Left renal cortex interstitium (tissue), 4 donors: ENCODE data around the gene SLC25A25. TPM values are rescaled to one million over a fixed set of nuclear protein-coding genes. Genes with fewer than 3 reads are reported as not detected.

Experiments used
- DNase-seq, 4 donors: peaks; one replicate each; pipeline ENCODE4 v3.0.0-alpha.2; 2013; ENCODE audit warnings: low read depth in 4 of 4, low spot score in 2 of 4, missing footprints in 1 of 4
- polyA plus RNA-seq, 4 donors: library from polyadenylated mRNA; unstranded; fragments of 120-200 nt; gene quantifications; one replicate each; pipeline ENCODE4 v1.2.1, GENCODE V29; 2013; ENCODE audit not compliant: insufficient read length in 4 of 4

SLC25A25 gene
- polyA plus RNA-seq, 4 donors = 12.7 to 15.8 (median 13.9) TPM

DNA sequence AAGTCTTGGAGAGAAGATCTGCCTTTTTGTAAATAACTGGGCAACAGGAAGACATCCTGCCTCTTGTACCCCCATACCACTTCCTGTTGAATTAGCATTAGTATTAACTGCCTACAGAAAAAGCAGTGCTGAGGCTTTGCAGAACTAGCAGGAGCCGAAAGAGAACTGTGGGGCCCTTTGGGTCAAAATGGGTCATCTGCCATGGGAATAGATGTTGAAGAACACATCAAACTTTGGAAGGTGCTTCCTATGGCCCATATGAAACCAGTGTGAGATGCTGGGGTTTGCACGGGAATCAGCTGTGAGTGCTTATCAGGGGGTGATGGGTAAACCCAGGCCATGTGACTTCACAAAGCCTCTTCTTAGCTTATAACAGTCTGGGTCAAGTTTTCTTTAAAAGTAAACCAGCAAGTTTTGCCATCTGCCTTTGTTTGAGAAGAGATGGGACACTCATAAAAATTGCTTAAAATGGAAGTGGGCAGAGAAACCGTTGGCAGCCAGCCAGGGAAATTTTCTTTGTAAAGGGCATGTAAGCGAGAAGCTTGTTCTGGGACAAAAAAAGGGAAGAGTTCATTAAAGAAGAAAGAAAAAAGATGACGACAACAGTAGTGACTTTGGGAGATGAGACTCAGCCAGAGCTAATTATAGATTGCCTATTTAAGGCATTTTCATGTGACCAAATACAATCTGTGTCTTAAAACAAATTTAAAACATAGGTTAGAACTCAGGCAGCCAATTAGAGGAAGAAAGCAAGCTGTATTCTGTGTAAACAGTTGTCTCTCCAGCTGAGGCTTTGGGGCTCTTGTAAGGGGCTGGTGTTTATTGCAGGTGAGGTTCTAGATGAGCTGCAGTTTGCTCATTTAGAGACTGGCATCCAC lies 4.4 kb downstream of the SLC25A25 start:
- peak in 1 of 4 donors; percentile 71 for DNase-seq

DNA sequence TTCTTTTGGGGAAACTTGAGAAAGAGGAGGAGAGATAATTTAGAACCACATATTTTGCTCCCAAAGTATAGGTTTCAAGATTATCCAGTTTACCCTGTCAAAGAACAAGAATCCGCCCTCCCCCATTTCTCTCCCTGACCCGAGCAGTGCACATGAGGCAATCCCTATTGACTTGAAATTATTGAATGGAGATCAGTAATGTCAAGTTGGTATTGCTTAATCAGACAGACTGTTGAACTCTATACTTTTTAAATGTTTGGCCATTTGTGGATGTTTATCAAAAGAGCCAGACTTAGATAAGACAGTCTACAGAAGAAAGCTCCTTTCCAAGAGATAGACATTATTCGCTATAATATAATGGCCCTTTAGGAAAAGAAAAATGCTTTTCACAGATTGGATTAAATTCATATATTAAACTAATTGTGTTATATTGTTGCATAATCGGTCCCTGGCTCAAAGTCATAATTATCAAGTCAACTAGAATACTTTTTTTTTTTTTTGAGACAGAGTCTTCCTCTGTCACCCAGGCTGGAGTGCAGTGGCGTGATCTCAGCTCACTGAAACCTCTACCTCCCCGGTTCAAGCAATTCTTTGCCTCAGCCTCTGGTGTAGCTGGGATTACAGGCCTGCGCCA lies 5.3 kb downstream of the SLC25A25 start:
- no peak for DNase-seq

DNA sequence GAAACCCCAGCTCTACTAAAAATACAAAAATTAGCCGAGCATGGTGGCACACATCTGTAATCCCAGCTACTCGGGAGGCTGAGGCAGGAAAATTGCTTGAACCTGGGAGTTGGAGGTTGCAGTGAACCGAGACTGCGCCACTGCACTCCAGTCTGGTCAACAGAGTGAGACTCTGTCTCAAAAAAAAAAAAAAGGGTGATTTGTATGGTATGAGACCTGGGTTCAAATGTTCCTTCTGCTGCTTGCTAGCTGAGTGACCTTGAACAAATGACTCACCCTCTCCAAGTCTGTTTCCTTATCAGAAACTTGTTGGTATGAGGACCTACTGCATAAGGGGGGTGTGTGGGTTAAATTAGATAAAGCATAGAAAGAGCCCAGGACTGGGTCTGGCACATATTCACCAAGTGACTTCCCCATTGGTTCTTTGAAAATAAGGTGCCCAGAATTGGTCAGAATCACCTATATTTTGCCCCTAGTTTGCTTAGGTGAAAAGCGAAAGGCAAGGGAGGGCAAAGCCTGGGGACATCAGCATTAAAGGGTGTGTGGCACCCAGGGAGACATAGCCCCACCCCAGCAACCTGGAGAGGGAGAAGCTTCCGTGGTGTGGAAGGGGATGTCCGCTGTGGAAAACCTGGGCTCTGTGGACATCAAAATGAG lies 9.9 kb downstream of the SLC25A25 start:
- no peak for DNase-seq

DNA sequence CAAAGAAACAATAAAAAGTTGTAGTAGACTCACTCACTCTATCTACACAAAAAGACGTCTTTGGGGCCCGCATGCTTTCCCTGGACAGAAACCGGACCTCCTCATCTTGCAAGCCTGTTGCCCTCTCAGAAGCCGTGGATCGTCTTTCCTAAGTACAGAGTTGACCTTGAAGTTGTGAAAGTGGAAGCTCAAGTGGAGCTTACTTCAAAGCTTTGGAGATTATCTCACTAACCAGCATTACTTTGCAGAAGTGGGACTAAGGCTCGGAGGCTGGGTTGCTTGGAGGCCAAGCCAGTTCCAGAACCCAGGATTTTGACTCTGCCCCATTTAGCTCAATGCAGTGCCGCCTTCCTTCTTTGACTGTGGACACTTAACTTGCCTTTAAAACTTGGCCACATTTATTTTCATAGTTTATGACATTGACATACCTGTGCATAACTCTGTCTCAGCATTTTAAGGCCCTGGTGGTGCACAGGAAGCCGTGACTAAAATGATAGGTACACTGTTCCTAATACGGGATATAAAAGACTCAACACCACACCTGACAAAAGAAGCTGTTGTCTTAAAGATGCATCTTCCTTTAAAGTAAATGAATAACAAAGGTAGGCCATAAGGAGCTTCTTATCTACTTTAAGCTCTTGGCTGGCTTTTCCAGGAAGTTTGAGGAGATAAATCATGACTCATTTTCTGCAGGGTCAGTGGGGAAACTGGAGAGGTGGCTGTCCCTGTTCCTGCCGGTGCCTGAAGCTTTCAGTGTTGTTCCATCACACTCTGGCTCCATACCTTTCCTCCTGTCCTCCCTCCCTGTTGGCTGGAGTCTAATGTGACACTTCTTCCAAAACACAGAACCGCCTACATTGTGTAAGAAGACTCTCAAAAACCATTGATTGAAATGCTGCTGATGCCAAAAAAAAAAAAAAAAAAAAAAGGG lies 10.7 kb downstream of the SLC25A25 start:
- no peak for DNase-seq

DNA sequence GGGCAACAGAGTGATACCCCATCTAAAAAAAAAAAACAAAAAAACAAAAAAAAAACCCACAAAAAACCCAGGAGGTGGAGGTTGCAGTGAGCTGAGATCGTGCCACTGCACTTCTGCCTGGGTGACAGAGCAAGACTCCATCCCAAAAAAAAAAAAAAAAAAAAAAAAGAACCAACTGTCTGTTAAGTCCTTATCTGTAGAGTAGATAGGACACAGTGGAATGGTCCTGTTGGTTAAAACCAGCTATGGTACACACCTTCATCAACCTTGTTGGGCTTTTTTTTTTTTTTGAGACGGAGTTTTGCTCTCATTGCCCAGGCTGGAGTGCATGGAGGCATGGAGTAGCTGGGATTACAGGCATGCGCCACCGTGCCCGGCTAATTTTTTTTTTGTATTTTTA lies 12.2 kb downstream of the SLC25A25 start:
- DNase-seq = no peak

DNA sequence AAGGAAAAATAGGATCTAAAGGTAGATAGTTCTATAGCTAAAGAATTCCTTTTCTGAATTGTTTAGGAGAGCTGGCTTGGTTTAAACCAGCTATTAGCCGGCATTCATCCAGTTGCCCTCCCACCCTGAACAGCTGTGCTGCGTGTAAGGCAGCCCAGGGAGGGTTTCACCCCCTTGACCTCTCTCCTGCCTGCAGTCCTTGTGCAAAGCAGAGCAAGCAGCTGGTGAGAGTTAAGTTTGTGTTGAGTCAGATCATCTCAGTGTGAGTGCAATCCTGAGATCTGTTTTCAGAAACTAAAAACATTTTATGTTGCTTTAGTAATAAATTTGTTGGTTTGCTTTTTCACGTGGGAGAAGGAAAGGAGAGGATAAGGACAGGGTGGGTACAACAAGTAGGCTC lies 13.0 kb downstream of the SLC25A25 start:
- no peak for DNase-seq

DNA sequence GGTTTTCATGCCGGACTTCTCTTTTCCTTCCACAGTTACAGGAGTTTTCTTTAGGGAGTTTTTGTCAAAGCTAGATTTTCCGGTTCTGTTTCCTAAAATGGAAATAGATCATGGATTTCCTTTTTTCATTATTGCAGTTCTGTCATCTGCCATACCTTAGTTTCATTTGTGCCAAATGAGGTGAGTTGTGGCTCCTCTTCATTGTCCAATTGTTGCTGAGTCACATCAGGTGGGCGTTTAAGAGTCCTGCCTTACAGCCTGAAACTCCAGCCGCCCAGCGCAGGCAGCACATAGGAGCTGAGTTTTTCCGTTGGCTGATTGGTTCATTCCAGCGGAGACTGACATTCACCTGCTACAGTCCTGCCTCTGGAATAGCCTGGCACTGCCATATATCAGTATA lies 14.1 kb downstream of the SLC25A25 start:
- DNase-seq = no peak

DNA sequence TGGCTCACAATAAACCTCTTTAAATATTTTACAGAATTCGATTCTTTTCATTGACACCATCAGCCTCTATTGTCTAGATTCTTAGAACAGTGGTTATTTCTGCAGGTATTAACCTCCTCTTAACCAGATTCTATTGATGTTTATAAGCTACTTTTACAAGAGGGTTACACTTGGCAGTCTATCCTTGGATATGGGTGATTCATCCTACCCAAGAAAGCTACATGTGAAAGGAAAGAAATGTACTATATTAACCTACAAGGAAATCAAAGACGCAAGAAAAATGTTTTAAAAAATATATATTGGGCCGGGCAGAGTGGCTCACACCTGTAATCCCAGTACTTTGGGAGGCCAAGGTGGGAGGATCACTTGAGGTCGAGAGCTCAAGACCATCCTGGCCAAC lies 16.7 kb downstream of the SLC25A25 start:
- no peak for DNase-seq

DNA sequence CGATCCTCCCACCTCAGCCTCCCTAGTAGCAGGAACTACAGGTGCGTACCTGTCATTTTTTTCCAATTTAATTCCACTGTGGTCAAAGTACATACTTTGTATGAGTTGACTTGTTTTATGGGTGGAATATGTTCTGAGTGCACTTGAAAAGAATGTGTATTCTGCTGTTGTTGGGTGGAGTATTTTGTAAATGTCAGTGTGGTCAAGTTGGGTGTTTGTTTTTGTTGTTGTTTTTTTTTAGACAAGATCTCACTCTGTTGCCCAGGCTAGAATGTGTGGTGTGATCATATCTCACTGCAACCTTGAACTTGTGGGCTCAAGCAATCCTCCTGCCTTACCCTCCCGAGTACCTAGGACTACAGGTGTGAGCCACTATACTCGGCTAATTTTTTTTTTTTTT lies 17.9 kb downstream of the SLC25A25 start:
- no peak for DNase-seq

DNA sequence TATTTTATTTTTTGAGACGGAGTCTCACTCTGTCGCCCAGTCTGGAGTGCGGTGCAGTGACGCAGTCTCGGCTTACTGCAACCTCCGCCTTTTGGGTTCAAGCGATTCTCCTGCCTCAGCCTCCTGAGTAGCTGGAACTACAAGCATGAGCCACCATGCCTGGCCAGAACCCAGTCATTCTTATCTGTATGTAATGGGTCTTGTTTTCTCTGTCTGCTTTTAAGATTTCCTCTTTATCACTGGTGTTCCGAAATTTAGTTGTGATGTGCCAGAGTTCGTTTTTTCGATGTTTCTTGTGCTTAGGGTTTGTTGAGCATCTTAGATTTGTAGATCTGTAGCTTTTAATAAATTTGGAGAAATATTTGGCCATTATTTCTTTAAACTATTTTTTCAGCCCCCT lies 19.2 kb downstream of the SLC25A25 start:
- no peak for DNase-seq

DNA sequence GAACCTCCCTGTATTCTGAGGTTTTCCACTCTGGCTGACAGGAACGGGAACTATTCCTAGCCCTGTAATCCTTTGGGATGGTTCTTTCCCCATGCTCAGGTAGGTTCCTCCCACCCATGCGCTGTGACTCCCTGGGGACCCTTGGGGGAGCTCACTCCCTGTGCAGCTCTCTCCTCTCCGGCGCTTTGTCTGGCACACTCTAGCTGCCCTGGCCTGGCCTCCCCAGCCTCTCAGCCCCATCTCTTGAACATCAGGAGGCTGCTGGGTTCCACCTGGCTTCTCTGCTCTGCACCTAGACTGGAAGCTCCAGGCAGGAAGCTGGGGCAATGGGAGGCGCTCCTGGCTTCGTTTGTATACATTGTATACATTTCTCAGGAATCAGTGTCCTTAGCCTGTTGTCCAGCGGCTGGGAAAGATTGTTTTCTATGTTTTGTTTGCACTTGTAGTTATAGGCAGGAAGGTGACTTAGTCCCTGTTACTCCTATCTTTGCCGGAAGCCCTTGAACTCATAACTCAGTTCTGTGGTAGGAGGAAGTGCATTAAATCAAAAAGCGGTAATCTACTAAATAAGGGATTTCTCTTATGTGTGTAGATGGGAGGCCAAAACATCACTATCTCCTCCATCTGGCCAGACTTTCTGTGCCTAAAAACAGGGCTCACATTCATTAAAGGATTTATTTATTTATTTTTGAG lies 20.4 kb downstream of the SLC25A25 start:
- DNase-seq = no peak

DNA sequence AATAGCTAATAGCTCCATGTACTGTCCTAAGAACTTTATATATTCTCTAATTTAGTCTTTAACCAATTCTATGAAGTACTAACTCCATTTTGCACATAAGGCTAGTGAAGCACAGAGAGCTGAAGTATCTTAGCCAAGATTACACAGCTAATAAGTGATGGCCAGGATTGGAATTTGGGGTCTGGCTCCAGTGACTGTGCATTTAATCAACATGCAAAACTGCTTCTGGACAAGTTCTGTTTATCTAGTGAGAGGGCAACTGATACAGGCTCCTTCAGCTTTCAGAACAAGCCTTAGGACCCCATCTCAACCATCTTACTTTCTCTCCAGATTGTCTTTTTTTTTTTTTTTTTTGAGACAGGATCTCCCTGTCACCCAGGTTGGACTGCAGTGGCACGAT lies 21.3 kb downstream of the SLC25A25 start:
- no peak for DNase-seq

DNA sequence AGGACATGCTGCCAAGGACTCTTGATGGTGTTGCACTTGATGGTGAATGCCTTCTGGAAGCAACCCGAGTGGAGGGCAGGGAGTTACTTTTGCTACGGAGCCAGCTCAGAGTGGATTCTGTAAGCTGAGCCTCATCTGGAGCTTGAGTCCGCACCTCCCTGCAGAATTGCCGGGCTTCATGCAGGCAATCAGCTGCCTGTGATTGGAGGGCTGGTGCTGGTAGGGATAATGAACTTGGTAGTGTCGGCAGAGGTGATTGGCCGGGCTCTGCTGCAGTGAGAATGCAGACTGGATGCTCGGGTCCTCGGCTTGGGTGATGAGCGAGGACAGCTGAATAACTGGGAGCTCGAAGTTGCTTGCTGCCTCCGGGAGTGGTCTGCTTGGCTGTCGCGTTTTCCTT lies 23.1 kb downstream of the SLC25A25 start:
- DNase-seq = no peak

DNA sequence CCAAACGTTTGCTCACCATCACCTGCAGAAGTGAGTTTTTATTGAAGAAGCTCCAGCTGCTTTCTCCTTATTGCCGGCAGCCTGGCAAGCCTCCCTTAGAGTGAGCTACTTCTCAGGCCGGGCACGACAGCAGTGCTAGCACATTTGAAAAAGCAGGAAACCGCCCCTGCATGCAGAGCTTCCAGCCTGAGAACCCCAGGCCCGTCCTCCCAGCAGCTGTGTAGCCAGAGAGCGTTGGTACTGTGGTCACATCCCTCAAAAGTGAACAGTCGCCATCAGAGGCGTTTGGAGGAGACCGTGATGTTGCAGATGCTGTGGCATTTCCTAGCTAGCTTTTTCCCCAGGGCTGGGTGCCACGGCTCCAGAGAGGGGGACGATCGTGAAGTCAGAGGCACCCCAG lies 23.5 kb downstream of the SLC25A25 start:
- DNase-seq = no peak

DNA sequence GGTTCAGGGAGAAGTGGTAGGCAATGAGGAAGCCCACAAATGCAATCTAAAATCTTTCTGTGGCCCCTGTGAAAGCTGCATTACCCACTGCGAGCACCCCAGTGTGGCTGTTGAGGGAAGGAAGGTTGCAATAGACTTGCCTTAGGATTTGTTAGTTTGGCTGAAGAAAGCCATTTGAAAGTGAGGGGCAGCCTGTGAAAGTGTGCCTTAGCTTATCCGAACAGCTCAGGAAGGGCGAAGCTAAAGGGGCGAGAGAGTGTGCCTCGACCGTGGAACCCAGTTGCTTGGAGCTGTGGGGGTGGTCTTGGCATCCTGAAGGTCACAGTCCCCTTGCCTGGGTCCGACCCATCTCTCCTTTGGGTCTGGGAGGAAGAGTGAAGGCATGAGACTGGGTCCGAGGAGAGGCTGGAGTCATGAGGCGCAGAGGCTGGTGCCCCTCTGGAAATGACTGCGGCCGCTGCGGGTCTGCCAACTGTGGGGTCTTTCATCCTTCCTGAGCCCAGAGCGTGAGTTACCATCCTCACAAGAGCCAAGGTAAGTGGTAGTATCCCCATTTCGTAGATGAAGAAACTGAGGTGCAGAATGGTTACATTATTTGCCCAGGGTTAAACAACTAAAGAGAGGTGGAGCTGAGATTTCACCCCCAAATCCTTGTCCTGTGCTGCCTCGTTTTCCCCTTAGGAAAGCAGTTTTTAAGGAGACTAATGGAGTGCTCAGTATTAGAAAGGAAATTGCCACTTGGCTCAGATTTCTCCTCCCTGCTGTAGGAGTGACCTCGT lies 24.4 kb downstream of the SLC25A25 start:
- DNase-seq = no peak

DNA sequence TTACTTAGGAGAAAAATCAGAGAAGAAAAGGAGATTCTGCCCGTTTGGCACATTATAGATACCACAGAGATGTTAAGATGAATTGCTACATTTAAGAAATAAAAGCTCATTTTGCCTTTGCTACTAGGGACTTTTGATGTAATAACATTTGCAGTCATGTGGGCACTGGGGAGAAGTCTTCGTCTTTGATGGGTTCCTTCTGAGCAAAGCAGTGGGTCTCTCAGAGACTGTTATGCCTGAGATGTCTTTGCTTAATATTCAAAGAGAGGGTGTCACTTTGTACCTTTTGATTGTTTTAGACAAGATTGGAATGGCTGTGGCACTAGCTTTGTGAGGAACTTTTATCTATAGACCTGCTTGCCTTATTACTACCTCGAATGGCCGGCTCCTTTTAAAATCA lies 25.0 kb downstream of the SLC25A25 start:
- no peak for DNase-seq

DNA sequence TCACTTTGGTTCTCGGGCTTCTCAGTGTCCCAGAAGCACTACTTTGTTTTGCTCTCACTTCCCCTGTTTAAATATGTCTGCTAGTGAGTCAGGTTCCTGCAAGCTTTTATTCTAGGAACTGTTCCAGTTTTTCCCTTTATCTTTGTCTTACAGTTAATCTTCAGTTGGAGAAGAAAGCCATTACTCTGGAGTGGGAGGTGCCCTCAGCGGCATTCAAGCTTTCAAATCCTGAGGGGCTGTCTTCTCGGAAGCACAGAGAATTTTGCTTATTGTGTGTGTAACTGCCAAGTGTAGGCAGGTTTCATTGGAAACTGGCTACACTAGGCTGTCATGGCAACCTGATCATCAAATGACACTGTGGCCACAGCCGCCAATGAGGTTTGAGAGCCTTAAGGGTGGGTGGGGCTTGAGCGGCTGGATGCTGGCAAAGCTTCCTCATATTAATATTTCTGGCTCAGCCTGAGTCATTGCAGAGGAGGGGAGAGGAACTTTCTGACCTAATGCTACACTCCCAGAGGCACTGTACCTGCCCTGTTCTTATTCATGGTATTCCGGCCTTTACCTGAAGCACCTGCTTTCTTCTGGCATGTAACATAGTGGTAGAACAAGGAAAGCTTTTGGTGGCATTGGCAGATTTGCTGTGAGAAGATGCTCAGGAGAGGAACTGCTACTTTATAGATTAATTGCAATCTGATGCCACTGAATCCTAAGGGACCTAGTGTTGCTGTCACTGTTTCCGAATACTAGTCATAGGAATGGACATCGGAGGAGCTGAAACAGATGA lies 26.3 kb downstream of the SLC25A25 start:
- peak in 3 of 4 donors; percentile 73 to 88 (median 81) for DNase-seq

DNA sequence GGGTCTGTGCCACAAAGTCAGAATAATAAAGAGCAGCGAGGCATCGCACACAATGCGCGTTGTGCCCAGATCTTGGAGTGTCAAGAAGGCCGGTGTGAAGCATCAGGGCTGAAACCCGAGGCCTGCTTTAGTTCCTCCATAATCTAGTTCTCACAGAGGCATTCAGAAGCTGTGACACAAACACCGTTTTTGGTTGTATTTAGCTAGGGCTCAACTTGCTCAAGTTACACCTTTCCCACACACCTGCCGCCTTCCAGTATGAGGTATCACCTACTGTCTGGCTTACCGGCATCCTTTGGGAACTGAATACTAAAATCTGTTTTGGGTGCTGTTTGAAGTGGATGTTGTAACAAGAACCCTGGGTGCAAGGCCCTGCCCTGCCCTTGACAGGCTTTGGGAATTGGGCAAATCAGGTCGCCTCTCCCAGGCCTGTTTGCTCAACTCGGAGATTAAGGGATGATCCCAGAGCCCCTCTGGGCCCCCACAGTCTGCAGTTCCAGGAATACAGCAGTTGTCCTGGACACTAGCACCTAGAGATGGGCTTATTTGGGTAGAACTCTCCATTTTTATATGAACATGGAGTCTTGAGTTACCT lies 27.0 kb downstream of the SLC25A25 start:
- no peak for DNase-seq
